ENCODE results near the gene BAIAP2L2. TPM values are rescaled to one million over a fixed set of nuclear protein-coding genes. Genes with fewer than 3 reads are reported as not detected.
"Not testable (repeated sequence)": the region's sequence is repeated elsewhere in the genome, so short reads cannot be mapped to it uniquely, and the experiment has no call there.

The BAIAP2L2 gene
- total RNA-seq, 1 experiment from 2014 or later: 2.3 TPM

DNA sequence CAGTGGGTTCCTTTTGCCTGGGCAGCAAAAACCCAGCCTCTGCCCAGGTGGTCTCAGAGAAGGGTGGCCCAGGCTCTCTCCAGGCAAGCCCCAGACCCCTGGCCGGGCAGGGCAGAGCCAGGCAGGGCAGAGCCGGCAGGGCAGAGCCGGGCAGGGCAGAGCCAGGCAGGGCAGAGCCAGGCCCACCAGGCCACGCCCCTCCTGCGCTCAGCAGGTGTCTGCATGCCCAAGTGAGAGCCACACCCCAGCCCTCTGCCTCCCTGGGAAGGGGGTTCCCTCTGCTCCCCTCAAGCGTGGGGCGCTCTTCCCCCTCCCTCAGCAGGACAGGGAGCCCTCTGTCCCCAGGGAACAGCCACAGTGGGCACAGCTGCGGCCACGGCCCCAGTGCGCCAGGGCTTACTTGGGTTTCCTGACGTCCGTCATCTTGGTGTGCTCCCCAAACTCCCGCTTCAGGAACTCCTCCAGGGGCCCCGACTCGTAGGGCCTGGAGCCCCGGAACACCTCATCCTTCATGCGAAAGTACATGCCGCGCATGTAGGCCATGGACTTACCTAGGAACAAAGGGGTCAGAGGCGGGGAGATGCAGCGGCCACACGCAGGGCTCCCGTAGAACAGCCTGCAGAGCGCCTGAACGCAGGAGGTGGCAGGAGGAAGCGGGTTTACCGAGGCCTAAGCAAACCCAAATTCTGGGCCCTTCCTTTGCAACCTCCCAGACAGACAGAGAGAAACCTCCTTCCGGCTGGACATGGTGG is 10.1 kb upstream of the BAIAP2L2 start:
- Histone ChIP-seq H3K4me2 (ENCODE audit: insufficient read depth, insufficient read length, low read length) (no peak overlapping the region), H3K27ac (ENCODE audit: insufficient read length, low read depth, low read length) (no peak overlapping the region), H3K79me2 (ENCODE audit: insufficient read depth, low read length) (no peaks in the 10 kb centered on the region), H4K5ac (ENCODE audit: insufficient read length, low read depth, low read length) (no peak overlapping the region), H2AK5ac (ENCODE audit: insufficient read length, low read length) (no peak overlapping the region), H3K27me3 (ENCODE audit: insufficient read depth, low read length) (no peaks in the 10 kb centered on the region), H3K23ac (ENCODE audit: insufficient read length, low read depth, low read length) (no peak overlapping the region), H3K4me1 (ENCODE audit: insufficient read depth, low read length) (no peaks in the 10 kb centered on the region), H4K8ac (replicated peaks; ENCODE audit: insufficient read length, low read depth, low read length) (no peak overlapping the region), H3K9me3 (ENCODE audit: control insufficient read depth, low read depth, low read length) (no peaks in the 10 kb centered on the region), H2BK15ac (ENCODE audit: low read depth, low read length) (no peak overlapping the region), H4K91ac (ENCODE audit: insufficient read length, low read depth, low read length) (no peak overlapping the region), H3T11ph (ENCODE audit: low read length) (no peak overlapping the region), H3K14ac (ENCODE audit: insufficient read depth, low read length) (no peak overlapping the region), H2AFZ (ENCODE audit: low read length) (no peak overlapping the region), H2BK5ac (ENCODE audit: insufficient read length, low read length) (no peak overlapping the region), H2BK20ac (ENCODE audit: low read depth, low read length, poor library complexity, severe bottlenecking) (no peak overlapping the region), H2BK12ac (ENCODE audit: insufficient read length, low read depth, low read length) (no peak overlapping the region), H3K18ac (ENCODE audit: insufficient read length, low read depth, low read length) (no peak overlapping the region), H4K20me1 (ENCODE audit: control insufficient read depth, insufficient read depth, insufficient read length) (no peaks in the 10 kb centered on the region), H3K4ac (ENCODE audit: low read depth, low read length) (no peak overlapping the region), H3K9ac (ENCODE audit: extremely low read depth, insufficient read length, low read length) (no peak overlapping the region), H3K23me2 (ENCODE audit: insufficient read length, low read depth, low read length, poor library complexity, severe bottlenecking) (no peaks in the 10 kb centered on the region), H3K79me1 (ENCODE audit: insufficient read depth, low read depth, low read length, poor library complexity, severe bottlenecking) (no peaks in the 10 kb centered on the region), H2BK120ac (ENCODE audit: low read depth, low read length, poor library complexity, severe bottlenecking) (no peak overlapping the region), H3K56ac (ENCODE audit: insufficient read length, low read depth, low read length) (no peak overlapping the region)
- H3K4me1 Mint-ChIP-seq: peaks cover 4 to 13% of the 10 kb centered on the region in 2 experiments
- no peak overlapping the region for H3K4me3 Mint-ChIP-seq
- peaks cover 0 to 8% (median 0%) of the 10 kb centered on the region in 3 experiments; a peak in 3 of 7 replicates for H3K36me3 Mint-ChIP-seq (ENCODE audit: insufficient read depth in 1 of 3, low read depth in 3 of 3)
- H3K27ac Mint-ChIP-seq: no peak overlapping the region; a peak in 1 of 7 replicates
- peaks cover 1% of the 10 kb centered on the region; the same call in 1 of the 2 replicates for H3K27me3 Mint-ChIP-seq (ENCODE audit: low read depth)
- no peaks in the 10 kb centered on the region; a peak in 1 of 5 replicates for H3K9me3 Mint-ChIP-seq
- no peak for DNase-seq
- TF ChIP-seq, protein P1, sequence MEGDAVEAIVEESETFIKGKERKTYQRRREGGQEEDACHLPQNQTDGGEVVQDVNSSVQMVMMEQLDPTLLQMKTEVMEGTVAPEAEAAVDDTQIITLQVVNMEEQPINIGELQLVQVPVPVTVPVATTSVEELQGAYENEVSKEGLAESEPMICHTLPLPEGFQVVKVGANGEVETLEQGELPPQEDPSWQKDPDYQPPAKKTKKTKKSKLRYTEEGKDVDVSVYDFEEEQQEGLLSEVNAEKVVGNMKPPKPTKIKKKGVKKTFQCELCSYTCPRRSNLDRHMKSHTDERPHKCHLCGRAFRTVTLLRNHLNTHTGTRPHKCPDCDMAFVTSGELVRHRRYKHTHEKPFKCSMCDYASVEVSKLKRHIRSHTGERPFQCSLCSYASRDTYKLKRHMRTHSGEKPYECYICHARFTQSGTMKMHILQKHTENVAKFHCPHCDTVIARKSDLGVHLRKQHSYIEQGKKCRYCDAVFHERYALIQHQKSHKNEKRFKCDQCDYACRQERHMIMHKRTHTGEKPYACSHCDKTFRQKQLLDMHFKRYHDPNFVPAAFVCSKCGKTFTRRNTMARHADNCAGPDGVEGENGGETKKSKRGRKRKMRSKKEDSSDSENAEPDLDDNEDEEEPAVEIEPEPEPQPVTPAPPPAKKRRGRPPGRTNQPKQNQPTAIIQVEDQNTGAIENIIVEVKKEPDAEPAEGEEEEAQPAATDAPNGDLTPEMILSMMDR (conservative IDR thresholded peaks at IDR 0.05): no peak
- no CpG with 5 or more reads among the region's 28 CpGs for WGBS (ENCODE audit: extremely low coverage, insufficient read length, low lambda C conversion rate)

- H3K18ac ChIP-seq (ENCODE audit: insufficient read length, low read depth, low read length); H4K20me1 ChIP-seq (ENCODE audit: control insufficient read depth, insufficient read depth, insufficient read length); H3K79me1 ChIP-seq (ENCODE audit: insufficient read depth, low read depth, low read length, poor library complexity, severe bottlenecking); H2BK5ac ChIP-seq (ENCODE audit: insufficient read length, low read length); DNase-seq; H4K8ac ChIP-seq (replicated peaks; ENCODE audit: insufficient read length, low read depth, low read length); H3K27ac ChIP-seq (ENCODE audit: insufficient read length, low read depth, low read length); H3K14ac ChIP-seq (ENCODE audit: insufficient read depth, low read length); H3K27me3 ChIP-seq (ENCODE audit: insufficient read depth, low read length); H3K4me3 Mint-ChIP-seq; H3K27me3 Mint-ChIP-seq (ENCODE audit: low read depth); H2AK5ac ChIP-seq (ENCODE audit: insufficient read length, low read length); H2AFZ ChIP-seq (ENCODE audit: low read length); H3T11ph ChIP-seq (ENCODE audit: low read length); H3K23ac ChIP-seq (ENCODE audit: insufficient read length, low read depth, low read length); H3K27ac Mint-ChIP-seq; H3K56ac ChIP-seq (ENCODE audit: insufficient read length, low read depth, low read length); H4K5ac ChIP-seq (ENCODE audit: insufficient read length, low read depth, low read length); H2BK15ac ChIP-seq (ENCODE audit: low read depth, low read length); H3K79me2 ChIP-seq (ENCODE audit: insufficient read depth, low read length); H3K9me3 ChIP-seq (ENCODE audit: control insufficient read depth, low read depth, low read length); H3K4me2 ChIP-seq (ENCODE audit: insufficient read depth, insufficient read length, low read length); H3K36me3 Mint-ChIP-seq (ENCODE audit: insufficient read depth in 1 of 3, low read depth in 3 of 3); H3K9ac ChIP-seq (ENCODE audit: extremely low read depth, insufficient read length, low read length); H3K4ac ChIP-seq (ENCODE audit: low read depth, low read length); H2BK20ac ChIP-seq (ENCODE audit: low read depth, low read length, poor library complexity, severe bottlenecking); H4K91ac ChIP-seq (ENCODE audit: insufficient read length, low read depth, low read length); H3K4me1 ChIP-seq (ENCODE audit: insufficient read depth, low read length); H2BK120ac ChIP-seq (ENCODE audit: low read depth, low read length, poor library complexity, severe bottlenecking); H3K9me3 Mint-ChIP-seq; H3K23me2 ChIP-seq (ENCODE audit: insufficient read length, low read depth, low read length, poor library complexity, severe bottlenecking); H2BK12ac ChIP-seq (ENCODE audit: insufficient read length, low read depth, low read length): not testable (repeated sequence)
- no CpG with 5 or more reads among the region's 2 CpGs for WGBS (ENCODE audit: extremely low coverage, insufficient read length, low lambda C conversion rate)
- peaks cover 2 to 16% of the 10 kb centered on the region in 2 experiments for H3K4me1 Mint-ChIP-seq
These were observed 8.3 kb upstream of the BAIAP2L2 start for GRCh38 chr22:38118747-38119146.

Data from H9 (cell line).